Posterior vena cava (tissue), 2 donors: ENCODE results near the gene DPP6. TPM values are rescaled to one million over a fixed set of nuclear protein-coding genes. Genes with fewer than 3 reads are reported as not detected.
"Not testable (repeated sequence)": the region's sequence is repeated elsewhere in the genome, so short reads cannot be mapped to it uniquely, and the experiment has no call there.

Experiments
- DNase-seq: peaks from one replicate; pipeline ENCODE4 v3.0.0-alpha.2; 2020; ENCODE audit warnings: low spot score
- intact Hi-C, 2 donors: fragments of 100-400 bp; cut with DNase I; formaldehyde crosslinking; loops; one replicate each; pipeline versions ENCODE4 v1.14.1 to v1.14.2; 2022 to 2023
- long read RNA-seq, 2 donors: library from polyadenylated mRNA; unstranded; transcript quantifications; one replicate each; pipeline ENCODE4 v2.0.0, GENCODE V29; 2020 to 2021
- total RNA-seq, 2 donors: library from RNA; stranded (reverse); fragmentation: NEBNext Ultra II Directional; extraction: Animal tissue kit (Norgen Biotek cat#: 25700); gene quantifications; one replicate each; pipeline ENCODE4 v1.2.1, GENCODE V29; 2021
- donor health status: DM: yes; HTN: yes; CAD: no.
- donor health status: DM: yes; HTN: yes; CAD: no.

The DPP6 gene
- total RNA-seq = 1 to 10 TPM in 1 of 2 donors, under 1 TPM in 1; 0.10 to 1.2 TPM
- long read RNA-seq, donor 1 = 0 reads
- long read RNA-seq, donor 2, partial matches to known transcripts = 0 of 1 reads
- long read RNA-seq, donor 2, other reads (novel, unspliced or antisense) = 1 of 1 reads

- intact Hi-C loops, DNase-seq: not testable (repeated sequence)
These were observed at the start of gene DPP6 for GRCh38 chr7:154051643-154052529. DPP6 (plus strand) TSS chr7:154052398.

- intact Hi-C loops, DNase-seq: not testable (repeated sequence)
These were observed 42.7 kb upstream of the DPP6 start for GRCh38 chr7:154009423-154009911.

DNA sequence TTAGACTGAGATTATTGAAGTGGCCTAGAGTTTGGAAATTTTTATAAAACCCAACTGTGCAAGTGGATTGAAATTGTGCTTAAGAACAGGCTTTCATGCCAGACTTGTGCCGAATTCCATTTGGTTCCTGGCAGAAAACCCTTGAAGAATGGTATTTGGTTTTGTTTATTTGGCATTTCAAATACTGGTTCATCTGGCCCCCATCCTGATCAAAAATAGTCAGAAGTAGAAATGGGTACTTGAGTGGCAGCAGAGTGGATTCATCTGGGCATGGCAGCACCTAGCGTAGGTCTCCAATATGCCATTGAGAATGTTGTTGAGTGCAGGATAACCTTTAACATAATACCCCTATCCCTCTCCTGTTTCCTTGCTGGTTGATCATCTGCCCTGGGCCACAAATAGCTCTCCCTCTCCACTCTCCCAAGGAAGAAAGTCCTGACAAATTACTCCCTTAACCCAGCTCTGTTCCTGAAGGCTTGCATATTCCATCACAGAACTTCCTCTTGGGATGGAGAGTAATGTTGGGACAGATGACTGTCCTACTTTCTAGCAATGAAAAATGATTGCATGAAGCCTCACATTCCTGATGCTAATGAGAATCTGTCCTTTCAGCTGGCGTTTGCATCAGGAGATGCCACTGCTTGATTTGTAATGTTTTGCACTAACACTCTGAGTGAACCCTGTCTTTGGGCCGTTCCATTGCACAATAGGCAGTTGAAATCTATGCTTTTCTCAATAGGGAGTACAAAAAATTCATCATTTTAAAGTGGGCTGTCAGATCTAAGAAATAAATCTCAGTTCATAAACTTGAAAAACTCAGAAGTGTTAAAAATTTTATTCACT, 41.3 kb upstream of the DPP6 start:
- DNase-seq, intact Hi-C loops: not testable (repeated sequence)

DNA sequence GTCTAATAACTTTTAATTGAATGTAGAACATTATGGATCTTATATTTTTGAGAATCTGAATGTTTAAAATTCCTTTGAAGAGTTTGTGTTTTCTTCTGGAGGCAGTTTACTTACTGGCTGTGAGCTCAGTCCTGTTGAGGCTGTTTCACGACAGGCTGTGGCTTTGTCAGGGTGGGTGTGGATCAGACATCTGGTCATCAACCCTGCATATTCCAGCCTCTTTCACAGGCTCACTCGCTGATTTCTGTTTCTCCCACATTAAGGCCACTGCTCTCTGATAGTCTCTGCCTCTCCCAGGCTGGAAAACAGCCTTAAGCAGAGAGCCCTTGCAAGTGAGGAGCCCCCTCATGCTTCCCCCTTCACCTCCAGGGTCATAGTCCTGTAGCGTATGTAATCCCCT, 39.4 kb upstream of the DPP6 start:
- intact Hi-C loops, DNase-seq: not testable (repeated sequence)

DNA sequence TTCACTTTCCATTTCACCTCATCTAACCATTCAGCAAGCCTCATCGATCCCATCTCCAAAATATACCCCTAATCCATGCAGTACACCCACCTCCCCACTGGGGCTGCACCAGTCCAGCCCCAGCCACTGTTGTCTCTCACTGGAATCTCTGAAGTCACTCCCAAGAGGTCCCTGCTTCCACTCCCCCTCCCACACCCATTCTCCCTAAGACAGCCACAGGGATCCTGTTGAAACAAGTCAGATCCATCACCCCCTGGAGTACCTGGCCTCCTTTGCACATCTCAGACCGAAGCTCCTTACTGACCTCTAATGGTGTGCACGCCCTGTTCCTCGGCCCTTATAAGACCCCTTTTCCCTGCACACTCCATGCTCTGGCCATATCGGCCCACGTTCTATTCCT, 36.6 kb upstream of the DPP6 start:
- DNase-seq, intact Hi-C loops: not testable (repeated sequence)

DNA sequence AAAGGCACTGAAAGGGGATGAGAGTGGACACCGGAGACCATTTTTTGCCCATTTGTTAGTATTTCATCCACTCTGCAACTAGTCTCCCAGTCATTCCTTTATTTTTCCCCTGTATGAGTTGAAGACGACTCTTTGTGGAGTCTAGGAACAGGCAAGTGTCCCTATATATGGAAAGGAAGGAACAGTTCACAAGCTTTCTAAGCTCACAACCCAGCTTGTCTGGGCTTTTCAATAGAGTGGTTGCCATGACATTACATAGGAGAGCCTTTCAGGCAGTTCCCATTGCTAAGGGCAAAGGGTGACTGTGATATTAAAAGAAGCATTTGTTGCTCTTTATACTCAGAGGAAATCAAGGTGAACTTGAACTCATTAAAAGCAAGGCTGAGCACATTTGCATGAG, 33.8 kb upstream of the DPP6 start:
- DNase-seq, intact Hi-C loops: not testable (repeated sequence)

GRCh38 chr7:154027805-154028204, 24.4 kb upstream of the DPP6 start:
- intact Hi-C loops, DNase-seq: not testable (repeated sequence)

DNA sequence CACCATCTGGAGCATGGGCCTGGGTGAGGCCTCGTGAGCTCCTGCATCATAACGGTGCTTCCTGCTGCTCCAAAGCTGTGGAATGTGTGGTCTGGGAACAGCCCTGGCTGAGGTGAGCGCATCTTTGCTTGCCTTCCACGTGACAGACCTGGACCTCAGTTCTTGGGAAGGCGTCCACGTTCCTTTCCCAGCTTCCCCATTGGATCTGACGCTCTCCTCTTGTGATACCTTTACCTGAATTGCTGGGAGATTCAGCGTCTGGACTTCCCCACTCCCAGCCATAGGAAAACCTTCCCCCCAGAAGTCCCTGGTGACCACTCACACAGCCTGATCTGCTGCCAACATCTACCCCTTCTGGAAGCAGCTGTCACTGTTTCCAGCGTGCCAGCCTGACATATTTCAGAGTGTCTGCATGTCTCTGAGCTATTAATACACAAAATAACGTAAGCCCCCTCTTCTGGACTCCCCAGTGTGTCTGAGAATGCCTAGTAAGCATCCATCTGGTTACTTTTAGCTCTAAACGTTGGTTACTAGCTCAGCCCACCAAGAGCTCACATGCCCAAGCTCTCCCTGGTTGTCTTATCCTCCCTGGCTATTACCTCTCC, 21.6 kb upstream of the DPP6 start:
- DNase-seq, intact Hi-C loops: not testable (repeated sequence)

DNA sequence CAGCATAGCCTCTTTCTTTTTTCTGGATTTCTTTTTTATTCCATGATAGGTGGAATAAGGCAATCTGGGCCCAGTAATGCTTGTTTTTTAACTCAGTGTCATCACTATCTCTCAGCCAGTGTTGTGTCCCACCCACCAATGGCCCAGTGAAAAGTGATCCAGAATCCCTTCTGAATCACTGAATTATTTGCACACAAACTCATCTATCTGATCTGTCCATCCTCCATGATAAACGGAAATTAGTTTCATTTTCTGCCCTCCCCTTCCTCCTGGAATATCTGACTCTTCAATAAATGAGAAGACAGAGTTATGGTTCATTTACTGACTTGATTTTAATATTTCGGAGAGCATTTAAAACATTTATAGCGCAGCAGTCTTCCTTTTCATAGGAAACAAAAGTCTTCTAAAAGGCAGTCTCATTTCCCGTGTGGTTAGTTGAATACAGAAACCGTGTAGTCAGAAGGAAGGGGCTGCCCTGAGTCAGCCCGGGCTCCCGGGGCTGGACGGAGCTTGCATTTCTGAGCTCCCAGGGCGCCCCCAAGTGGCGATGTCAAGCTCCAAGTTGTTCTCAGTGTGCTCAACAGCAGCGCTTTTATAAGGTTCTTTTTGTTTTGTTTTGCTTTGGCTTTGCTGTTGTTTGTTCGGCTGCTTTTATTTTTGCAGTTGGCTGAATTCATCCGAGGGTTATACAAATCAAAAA, 12.6 kb upstream of the DPP6 start:
- DNase-seq, intact Hi-C loops: not testable (repeated sequence)

- intact Hi-C loops, DNase-seq: not testable (repeated sequence)
These were observed 1.8 kb upstream of the DPP6 start for GRCh38 chr7:154050394-154050793.

GRCh38 chr7:154051006-154051642, 1.1 kb upstream of the DPP6 start:
- intact Hi-C loops, DNase-seq: not testable (repeated sequence)

DNA sequence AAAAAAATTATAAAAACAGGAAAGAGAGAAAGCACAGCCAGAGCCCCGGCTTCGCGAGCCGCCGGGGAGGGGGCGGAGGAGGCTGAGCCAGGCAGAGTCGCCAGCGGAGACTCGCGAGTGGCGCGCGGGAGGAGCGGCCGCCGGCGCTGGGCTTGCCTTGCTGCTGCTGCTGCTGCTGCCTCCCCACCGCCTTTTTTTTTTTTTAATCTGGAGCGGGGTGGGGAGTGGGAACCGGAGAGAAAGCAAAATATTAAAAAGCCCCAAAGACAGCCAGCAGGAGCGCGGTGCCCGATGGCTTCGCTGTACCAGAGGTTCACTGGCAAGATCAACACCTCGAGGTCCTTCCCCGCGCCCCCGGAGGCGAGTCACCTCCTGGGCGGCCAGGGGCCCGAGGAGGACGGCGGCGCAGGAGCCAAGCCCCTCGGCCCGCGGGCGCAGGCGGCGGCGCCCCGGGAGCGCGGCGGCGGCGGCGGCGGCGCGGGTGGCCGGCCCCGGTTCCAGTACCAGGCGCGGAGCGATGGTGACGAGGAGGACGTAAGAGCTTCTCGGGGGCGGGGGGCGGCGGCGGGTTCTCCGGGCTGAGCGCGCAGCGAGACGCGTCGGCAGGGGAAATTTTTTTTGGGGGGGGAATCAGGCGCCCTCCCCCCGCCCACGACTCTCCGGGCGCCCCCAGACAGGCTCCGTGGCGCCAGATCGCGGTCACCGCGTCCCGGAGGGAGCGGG, 493 bp downstream of the DPP6 start:
- DNase-seq, intact Hi-C loops: not testable (repeated sequence)

DNA sequence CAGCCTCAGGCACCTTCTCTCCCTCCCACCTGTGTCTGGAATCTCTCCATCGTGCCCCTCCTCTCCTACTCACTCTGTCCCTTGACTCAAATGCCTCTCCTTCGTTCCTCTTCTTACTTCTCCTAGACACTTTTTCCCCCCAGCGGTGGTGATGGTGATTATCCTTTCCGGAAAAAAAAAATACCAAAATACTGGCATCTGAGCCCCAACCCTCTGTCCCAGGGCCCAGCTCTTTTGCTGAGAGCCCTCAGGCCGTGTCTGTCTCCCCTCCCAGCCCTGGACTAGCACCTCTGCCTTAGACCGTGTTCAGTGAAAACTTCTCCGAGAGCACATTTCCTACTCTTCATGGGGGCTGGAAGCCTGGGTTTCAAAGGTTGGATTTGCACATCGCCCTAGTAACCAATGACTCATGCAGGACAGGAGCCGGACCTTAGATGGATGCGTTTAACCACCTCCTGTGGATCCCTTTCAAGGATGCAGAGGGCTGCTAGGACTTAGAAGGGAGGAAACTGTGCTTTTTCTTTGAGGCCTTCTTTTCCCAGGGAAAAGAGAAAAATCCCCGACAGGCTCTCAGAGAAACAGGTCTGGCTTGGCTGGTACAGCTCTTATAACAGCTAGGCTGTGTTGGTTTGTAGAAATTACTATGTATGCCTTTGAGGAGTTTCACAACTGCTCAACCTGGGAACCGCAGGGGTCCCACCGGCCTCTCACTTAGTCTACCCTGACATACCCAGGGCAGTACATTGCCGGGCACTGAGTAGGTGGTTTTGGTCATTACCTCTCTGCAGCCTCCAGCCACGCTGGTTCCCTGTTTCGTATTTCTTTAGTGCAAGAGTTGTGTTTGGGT, 1.5 kb downstream of the DPP6 start:
- intact Hi-C loops, DNase-seq: not testable (repeated sequence)

- DNase-seq, intact Hi-C loops: not testable (repeated sequence)
These were observed 2.5 kb downstream of the DPP6 start for GRCh38 chr7:154054664-154055063.

DNA sequence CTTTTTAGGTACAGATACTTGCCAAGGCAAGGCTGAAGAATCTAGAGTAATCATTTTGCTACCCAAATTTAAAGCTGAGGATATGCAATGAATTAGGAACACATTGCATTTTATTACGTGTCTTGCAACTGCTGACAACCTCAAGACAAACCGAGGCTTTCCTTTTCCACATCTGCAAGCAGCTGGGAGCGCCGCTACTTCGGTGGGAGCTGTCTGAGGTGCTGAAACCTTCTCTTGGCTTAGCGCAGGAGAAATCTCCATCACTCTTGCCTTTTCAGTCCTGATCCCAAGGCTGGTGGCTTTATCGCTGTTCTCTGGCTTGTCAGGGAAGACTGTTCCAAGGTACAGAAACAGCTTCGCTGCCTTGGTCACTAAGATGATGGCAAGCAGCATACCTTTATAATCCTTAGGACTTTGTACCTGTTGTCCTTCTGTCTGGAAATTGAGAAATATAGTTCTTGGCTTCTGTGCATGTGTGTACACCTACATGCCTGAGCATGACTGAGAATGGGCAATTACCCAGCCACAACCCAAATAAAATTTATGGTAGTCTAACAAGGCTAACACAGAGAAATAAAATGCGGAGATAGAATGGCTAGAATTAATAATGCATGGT, 3.4 kb downstream of the DPP6 start:
- peak; percentile 79 for DNase-seq

DNA sequence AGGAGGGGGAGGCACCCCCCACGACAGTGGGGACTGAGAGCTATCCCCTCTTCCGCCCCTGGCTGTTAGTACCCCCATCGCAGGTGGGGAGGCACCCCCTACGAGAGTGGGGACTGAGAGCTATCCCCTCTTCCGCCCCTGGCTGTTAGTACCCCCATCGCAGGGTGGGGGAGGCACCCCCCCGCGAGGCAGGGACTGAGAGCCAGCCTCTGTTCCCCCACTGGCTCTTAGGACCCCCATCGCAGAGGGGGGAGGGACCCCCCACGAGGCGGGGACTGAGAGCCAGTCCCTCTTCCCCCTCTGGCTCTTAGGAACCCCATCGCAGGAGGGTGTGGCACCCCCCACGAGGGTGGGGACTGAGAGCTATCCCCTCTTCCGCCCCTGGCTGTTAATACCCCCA, 6.6 kb downstream of the DPP6 start:
- intact Hi-C loops, DNase-seq: not testable (repeated sequence)

More for the DNA sequence above, 3.4 kb downstream of the DPP6 start:
- intact Hi-C loops = not testable (repeated sequence)
